Activated T-cell treated with anti-CD3 and anti-CD28 coated beads, Interleukin-2, amount 50 U/mL, for 1 hour (primary cell): Measurements from ENCODE around the gene LRRC34.

Experiments used
- DNase-seq: peaks from one replicate; pipeline ENCODE4 v3.0.0-alpha.2; 2020

LRRC34 gene

GRCh38 chr3:169812332-169813235, at the start of gene LRRC34, which contains the start of gene LRRIQ4:
LRRC34 (minus strand) TSS chr3:169812904; CDS start chr3:169812548, 356 bp downstream.
LRRIQ4 (plus strand) TSS chr3:169812870; CDS start chr3:169821922, 9,052 bp downstream.
- DNase-seq, result peak; percentile 65

- DNase-seq, result no peak
Observed at GRCh38 chr3:169861871-169862270, 49.2 kb upstream of the LRRC34 start.

GRCh38 chr3:169857811-169858210, 45.1 kb upstream of the LRRC34 start:
- no peak for DNase-seq

- no peak for DNase-seq
Observed at GRCh38 chr3:169855514-169855913, 42.8 kb upstream of the LRRC34 start.

GRCh38 chr3:169850618-169851017, 37.9 kb upstream of the LRRC34 start:
- no peak for DNase-seq

GRCh38 chr3:169848741-169849140, 36.0 kb upstream of the LRRC34 start:
- no peak for DNase-seq

- DNase-seq, result no peak
Observed at GRCh38 chr3:169847896-169848295, 35.2 kb upstream of the LRRC34 start.

GRCh38 chr3:169846458-169847193, 33.9 kb upstream of the LRRC34 start:
- no peak for DNase-seq

GRCh38 chr3:169842960-169843359, 30.3 kb upstream of the LRRC34 start:
- no peak for DNase-seq

GRCh38 chr3:169841171-169841570, 28.5 kb upstream of the LRRC34 start:
- no peak for DNase-seq

GRCh38 chr3:169838511-169839030, 25.9 kb upstream of the LRRC34 start:
- no peak for DNase-seq

- DNase-seq, result no peak
Observed at GRCh38 chr3:169836942-169837275, 24.2 kb upstream of the LRRC34 start.

- DNase-seq, result no peak
Observed at GRCh38 chr3:169836078-169836941, 23.6 kb upstream of the LRRC34 start.

- no peak for DNase-seq
Observed at GRCh38 chr3:169835533-169835932, 22.8 kb upstream of the LRRC34 start.

GRCh38 chr3:169827712-169828111, 15.0 kb upstream of the LRRC34 start:
- no peak for DNase-seq

GRCh38 chr3:169825316-169825715, 12.6 kb upstream of the LRRC34 start:
- DNase-seq, result no peak

- no peak for DNase-seq
Observed at GRCh38 chr3:169822983-169823382, 10.3 kb upstream of the LRRC34 start.

- no peak for DNase-seq
Observed at GRCh38 chr3:169822540-169822939, 9.8 kb upstream of the LRRC34 start.

GRCh38 chr3:169822091-169822490, 9.4 kb upstream of the LRRC34 start:
- DNase-seq, result no peak

GRCh38 chr3:169818316-169818715, 5.6 kb upstream of the LRRC34 start:
- no peak for DNase-seq

- no peak for DNase-seq
Observed at GRCh38 chr3:169815590-169816150, 3.0 kb upstream of the LRRC34 start.

- DNase-seq, result peak; percentile 70
Observed at GRCh38 chr3:169813757-169814517, 1.2 kb upstream of the LRRC34 start.
